Right ventricle myocardium inferior (tissue), 1 donor: ENCODE results near the gene CNGB1. TPM values are rescaled to one million over a fixed set of nuclear protein-coding genes. Genes with fewer than 3 reads are reported as not detected.
"Not testable (repeated sequence)": the region's sequence is repeated elsewhere in the genome, so short reads cannot be mapped to it uniquely, and the experiment has no call there.

Source experiments
- ATAC-seq: fragments of 200-7000 bp; cut with Tn5 transposase; one replicate; pipeline ENCODE4 v1.9.1; 2020; ENCODE audit warnings: mild to moderate bottlenecking, moderate library complexity
- DNase-seq: peaks from one replicate; pipeline ENCODE4 v3.0.0; 2021; ENCODE audit errors: missing footprints
- intact Hi-C: fragments of 100-400 bp; cut with DNase I; formaldehyde crosslinking; loops from one replicate; pipeline ENCODE4 v1.11.0; 2022
- total RNA-seq: library from RNA; stranded (reverse); fragmentation: NEBNext Ultra II Directional; extraction: Animal tissue kit (Norgen Biotek cat#: 25700); gene quantifications from one replicate; pipeline ENCODE4 v1.2.1, GENCODE V29; 2021
- donor health status: DM: no; HTN: yes; CAD: no; lungs with severe emphysema.

CNGB1 gene
- total RNA-seq, 1 donor from 2014 or later = not detected

GRCh38 chr16:57888128-57888527, 82.8 kb downstream of the CNGB1 start:
- intact Hi-C loops = no loop called here
- no peak for ATAC-seq
- DNase-seq = no peak

- no peak for DNase-seq
- intact Hi-C loops = no loop called here
- no peak for ATAC-seq
Observed at GRCh38 chr16:57887711-57888110, 83.2 kb downstream of the CNGB1 start.

GRCh38 chr16:57886427-57886826, 84.5 kb downstream of the CNGB1 start:
- intact Hi-C loops = no loop called here
- no peak for ATAC-seq

GRCh38 chr16:57884655-57885133, 86.2 kb downstream of the CNGB1 start:
- intact Hi-C loops = no loop called here
- no peak for DNase-seq
- ATAC-seq = no peak

More at GRCh38 chr16:57886427-57886826, 84.5 kb downstream of the CNGB1 start:
- DNase-seq = no peak

GRCh38 chr16:57883953-57884654, 86.8 kb downstream of the CNGB1 start:
- ATAC-seq (no peak), DNase-seq (no peak)
- intact Hi-C loops = no loop called here

GRCh38 chr16:57883480-57883879, 87.4 kb downstream of the CNGB1 start:
- DNase-seq (no peak), ATAC-seq (no peak)
- intact Hi-C loops = no loop called here

GRCh38 chr16:57882792-57883191, 88.1 kb downstream of the CNGB1 start:
- intact Hi-C loops = no loop called here
- DNase-seq (no peak), ATAC-seq (no peak)

- ATAC-seq = no peak
- intact Hi-C loops = no loop called here
- no peak for DNase-seq
Observed at GRCh38 chr16:57882206-57882605, 88.7 kb downstream of the CNGB1 start.

- intact Hi-C loops = no loop called here
- ATAC-seq (no peak), DNase-seq (no peak)
Observed at GRCh38 chr16:57878586-57878985, 92.3 kb downstream of the CNGB1 start.

GRCh38 chr16:57876210-57876609, 94.7 kb downstream of the CNGB1 start:
- intact Hi-C loops = no loop called here
- ATAC-seq = no peak
- no peak for DNase-seq

GRCh38 chr16:57875347-57875746, 95.6 kb downstream of the CNGB1 start:
- no peak for DNase-seq
- ATAC-seq = no peak
- intact Hi-C loops = no loop called here

GRCh38 chr16:57873218-57873617, 97.7 kb downstream of the CNGB1 start:
- intact Hi-C loops = no loop called here
- ATAC-seq (no peak), DNase-seq (no peak)

GRCh38 chr16:57872764-57873163, 98.2 kb downstream of the CNGB1 start:
- intact Hi-C loops, ATAC-seq, DNase-seq: not testable (repeated sequence)

- ATAC-seq (no peak), DNase-seq (no peak)
- intact Hi-C loops = no loop called here
Observed at GRCh38 chr16:57871456-57871855, 99.5 kb downstream of the CNGB1 start.

- intact Hi-C loops = no loop called here
- ATAC-seq (no peak), DNase-seq (no peak)
Observed at GRCh38 chr16:57870753-57871454, 100.0 kb downstream of the CNGB1 start.

- intact Hi-C loops = loop anchor here (10.0 kb wide), 1 partner anchor 294 kb away; no protein-coding TSS in a partner anchor
- no peak for DNase-seq
- no peak for ATAC-seq
Observed at GRCh38 chr16:57868913-57869520, 101.9 kb downstream of the CNGB1 start.

GRCh38 chr16:57867000-57867561, 103.8 kb downstream of the CNGB1 start:
- DNase-seq = no peak
- ATAC-seq = no peak
- intact Hi-C loops = loop anchor here (10.0 kb wide), 1 partner anchor 292 kb away; no protein-coding TSS in a partner anchor

- intact Hi-C loops = loop anchor here (10.0 kb wide), 1 partner anchor 292 kb away; no protein-coding TSS in a partner anchor
- ATAC-seq (no peak), DNase-seq (no peak)
Observed at GRCh38 chr16:57866529-57866918, 104.4 kb downstream of the CNGB1 start.
